K562 (cell line): ENCODE data around the gene CDC20. TPM values are rescaled to one million over a fixed set of nuclear protein-coding genes. Genes with fewer than 3 reads are reported as not detected.
A peak's percentile ranks its signal among the peaks of the same experiment; 100 is the strongest.

Source experiments
- BHLHE40 ChIP-seq: IDR thresholded peaks from 2 replicates; pipeline ENCODE4 v1.6.1; 2011; ENCODE audit warnings: low read length, improper control_type of control experiment
- SMAD4 ChIP-seq: fragments of 250-450 bp; sonication (Bioruptor Pico); conservative IDR thresholded peaks from 2 replicates; pipeline ENCODE4 v1.8.0; 2021; ENCODE audit warnings: inconsistent platforms, mild to moderate bottlenecking, moderate library complexity
- SMARCA5 ChIP-seq: fragments of 450-650 bp; IDR thresholded peaks from 2 replicates; pipeline ENCODE4 v1.6.1; 2016
- SMARCC2 ChIP-seq: fragments of 450-650 bp; IDR thresholded peaks from 2 replicates; pipeline ENCODE4 v1.6.1; 2017; ENCODE audit warnings: antibody characterized with exemption, moderate library complexity, mild to moderate bottlenecking, low read depth
- ZBTB7A ChIP-seq: IDR thresholded peaks from 2 replicates; pipeline ENCODE4 v1.6.1; 2011; ENCODE audit warnings: low read depth, mild to moderate bottlenecking, low read length, moderate library complexity, borderline replicate concordance; ENCODE audit not compliant: control insufficient read depth
- ZNF699 ChIP-seq: fragments of 250-450 bp; sonication (Bioruptor Pico); IDR thresholded peaks from 2 replicates; pipeline ENCODE4 v1.8.0; 2021; ENCODE audit warnings: mild to moderate bottlenecking, moderate library complexity; ENCODE audit not compliant: insufficient replicate concordance
- ZNF77 ChIP-seq: fragments of 250-450 bp; sonication (Bioruptor Pico); IDR thresholded peaks from 2 replicates; pipeline ENCODE4 v1.5.0; 2020
- polyA plus RNA-seq, 8 experiments: library from polyadenylated mRNA; depleted of rRNA in 4 of 8; stranded (reverse) in 5 of 8; unstranded in 3 of 8; fragments of >200 nt; fragmentation: Nextera tagmentation in 2 of 8; fragmentation: Illumina TruSeq in 1 of 8; extraction: Ambion mirVana in 2 of 8; extraction: Trizol in 1 of 8; gene quantifications; 2 replicates each; pipeline versions ENCODE4 v1.2.1 to v1.2.3, GENCODE V29; 2011 to 2014; ENCODE audit warnings: inconsistent platforms in 1 of 8, missing spikeins in 1 of 8
- total RNA-seq, 7 experiments: library from RNA; depleted of rRNA in 6 of 7; stranded (reverse); fragments of >200 nt in 6 of 7; fragmentation: Illumina TruSeq in 2 of 7; extraction: Trizol in 2 of 7; gene quantifications; 2 replicates each; pipeline versions ENCODE4 v1.2.1 to v1.2.3, GENCODE V29; 2011 to 2021; ENCODE audit warnings: low replicate concordance in 1 of 7
- TF ChIP-seq, protein P1 (sequence below): sonication (generic); formaldehyde crosslinking; IDR thresholded peaks from 2 replicates; pipeline ENCODE4 v1.8.1; 2022; ENCODE audit warnings: missing genetic modification reagents
- TF ChIP-seq, protein P2 (sequence below): fragments of 450-650 bp; IDR thresholded peaks from 2 replicates; pipeline ENCODE4 v1.6.1; 2016; ENCODE audit warnings: missing biosample characterization, missing genetic modification characterization
- TF ChIP-seq, protein P3 (sequence below): fragments of 200-600 bp; sonication (generic); IDR thresholded peaks from one replicate; pipeline ENCODE4 v1.6.1; 2012; ENCODE audit warnings: mild to moderate bottlenecking, low read depth, low read length, inconsistent platforms

CDC20 gene
- total and polyA plus RNA-seq, 9 of the 15 experiments (the other 6 are each of a cell fraction or from before 2014, with no cell fraction given): 45.2 to 224 (median 121) TPM

DNA sequence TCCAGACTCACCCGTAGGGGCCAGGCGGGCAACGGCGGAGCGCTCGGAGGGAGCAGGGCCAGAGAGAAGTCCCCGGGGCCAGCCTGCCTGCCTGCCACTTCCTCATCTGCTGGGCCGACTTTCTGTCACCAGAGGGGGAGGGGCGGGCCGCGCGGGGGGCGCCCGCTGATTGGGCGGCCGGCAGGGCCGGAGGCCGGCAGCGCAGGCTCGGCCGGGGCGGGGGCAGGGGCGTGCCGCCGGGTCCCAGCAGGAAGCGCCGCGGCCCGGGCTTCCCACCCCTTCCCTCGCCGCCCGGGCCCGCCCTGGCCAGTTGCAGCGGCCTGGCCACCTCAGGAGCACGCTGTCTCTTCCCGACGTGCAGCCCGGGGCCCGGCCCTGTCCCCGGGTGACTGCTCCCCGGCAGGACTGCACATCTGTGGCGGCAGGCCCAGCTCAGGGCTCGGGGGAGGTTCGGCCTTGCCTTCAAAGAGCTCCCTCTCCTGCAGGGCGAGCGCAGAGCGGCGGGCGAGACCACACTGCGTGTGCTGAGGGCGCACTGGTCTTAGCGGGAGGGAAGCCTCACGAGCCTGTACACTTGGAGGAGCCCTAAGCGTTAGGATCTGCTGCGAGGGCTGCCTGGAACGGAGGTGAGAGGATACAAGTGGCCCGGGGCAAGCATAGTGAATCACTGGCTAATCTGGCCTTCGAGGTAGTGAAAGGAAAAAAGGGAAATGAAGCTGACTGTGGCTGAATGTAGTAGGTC lies 9.3 kb downstream of the CDC20 start, which contains the start of gene ELOVL1 (continued):
- TF ChIP-seq, protein P1, sequence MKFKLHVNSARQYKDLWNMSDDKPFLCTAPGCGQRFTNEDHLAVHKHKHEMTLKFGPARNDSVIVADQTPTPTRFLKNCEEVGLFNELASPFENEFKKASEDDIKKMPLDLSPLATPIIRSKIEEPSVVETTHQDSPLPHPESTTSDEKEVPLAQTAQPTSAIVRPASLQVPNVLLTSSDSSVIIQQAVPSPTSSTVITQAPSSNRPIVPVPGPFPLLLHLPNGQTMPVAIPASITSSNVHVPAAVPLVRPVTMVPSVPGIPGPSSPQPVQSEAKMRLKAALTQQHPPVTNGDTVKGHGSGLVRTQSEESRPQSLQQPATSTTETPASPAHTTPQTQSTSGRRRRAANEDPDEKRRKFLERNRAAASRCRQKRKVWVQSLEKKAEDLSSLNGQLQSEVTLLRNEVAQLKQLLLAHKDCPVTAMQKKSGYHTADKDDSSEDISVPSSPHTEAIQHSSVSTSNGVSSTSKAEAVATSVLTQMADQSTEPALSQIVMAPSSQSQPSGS (CRISPR knock-in tag): no peak
- TF ChIP-seq, protein P2, sequence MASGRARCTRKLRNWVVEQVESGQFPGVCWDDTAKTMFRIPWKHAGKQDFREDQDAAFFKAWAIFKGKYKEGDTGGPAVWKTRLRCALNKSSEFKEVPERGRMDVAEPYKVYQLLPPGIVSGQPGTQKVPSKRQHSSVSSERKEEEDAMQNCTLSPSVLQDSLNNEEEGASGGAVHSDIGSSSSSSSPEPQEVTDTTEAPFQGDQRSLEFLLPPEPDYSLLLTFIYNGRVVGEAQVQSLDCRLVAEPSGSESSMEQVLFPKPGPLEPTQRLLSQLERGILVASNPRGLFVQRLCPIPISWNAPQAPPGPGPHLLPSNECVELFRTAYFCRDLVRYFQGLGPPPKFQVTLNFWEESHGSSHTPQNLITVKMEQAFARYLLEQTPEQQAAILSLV (tag): no peak
- TF ChIP-seq, protein P3, sequence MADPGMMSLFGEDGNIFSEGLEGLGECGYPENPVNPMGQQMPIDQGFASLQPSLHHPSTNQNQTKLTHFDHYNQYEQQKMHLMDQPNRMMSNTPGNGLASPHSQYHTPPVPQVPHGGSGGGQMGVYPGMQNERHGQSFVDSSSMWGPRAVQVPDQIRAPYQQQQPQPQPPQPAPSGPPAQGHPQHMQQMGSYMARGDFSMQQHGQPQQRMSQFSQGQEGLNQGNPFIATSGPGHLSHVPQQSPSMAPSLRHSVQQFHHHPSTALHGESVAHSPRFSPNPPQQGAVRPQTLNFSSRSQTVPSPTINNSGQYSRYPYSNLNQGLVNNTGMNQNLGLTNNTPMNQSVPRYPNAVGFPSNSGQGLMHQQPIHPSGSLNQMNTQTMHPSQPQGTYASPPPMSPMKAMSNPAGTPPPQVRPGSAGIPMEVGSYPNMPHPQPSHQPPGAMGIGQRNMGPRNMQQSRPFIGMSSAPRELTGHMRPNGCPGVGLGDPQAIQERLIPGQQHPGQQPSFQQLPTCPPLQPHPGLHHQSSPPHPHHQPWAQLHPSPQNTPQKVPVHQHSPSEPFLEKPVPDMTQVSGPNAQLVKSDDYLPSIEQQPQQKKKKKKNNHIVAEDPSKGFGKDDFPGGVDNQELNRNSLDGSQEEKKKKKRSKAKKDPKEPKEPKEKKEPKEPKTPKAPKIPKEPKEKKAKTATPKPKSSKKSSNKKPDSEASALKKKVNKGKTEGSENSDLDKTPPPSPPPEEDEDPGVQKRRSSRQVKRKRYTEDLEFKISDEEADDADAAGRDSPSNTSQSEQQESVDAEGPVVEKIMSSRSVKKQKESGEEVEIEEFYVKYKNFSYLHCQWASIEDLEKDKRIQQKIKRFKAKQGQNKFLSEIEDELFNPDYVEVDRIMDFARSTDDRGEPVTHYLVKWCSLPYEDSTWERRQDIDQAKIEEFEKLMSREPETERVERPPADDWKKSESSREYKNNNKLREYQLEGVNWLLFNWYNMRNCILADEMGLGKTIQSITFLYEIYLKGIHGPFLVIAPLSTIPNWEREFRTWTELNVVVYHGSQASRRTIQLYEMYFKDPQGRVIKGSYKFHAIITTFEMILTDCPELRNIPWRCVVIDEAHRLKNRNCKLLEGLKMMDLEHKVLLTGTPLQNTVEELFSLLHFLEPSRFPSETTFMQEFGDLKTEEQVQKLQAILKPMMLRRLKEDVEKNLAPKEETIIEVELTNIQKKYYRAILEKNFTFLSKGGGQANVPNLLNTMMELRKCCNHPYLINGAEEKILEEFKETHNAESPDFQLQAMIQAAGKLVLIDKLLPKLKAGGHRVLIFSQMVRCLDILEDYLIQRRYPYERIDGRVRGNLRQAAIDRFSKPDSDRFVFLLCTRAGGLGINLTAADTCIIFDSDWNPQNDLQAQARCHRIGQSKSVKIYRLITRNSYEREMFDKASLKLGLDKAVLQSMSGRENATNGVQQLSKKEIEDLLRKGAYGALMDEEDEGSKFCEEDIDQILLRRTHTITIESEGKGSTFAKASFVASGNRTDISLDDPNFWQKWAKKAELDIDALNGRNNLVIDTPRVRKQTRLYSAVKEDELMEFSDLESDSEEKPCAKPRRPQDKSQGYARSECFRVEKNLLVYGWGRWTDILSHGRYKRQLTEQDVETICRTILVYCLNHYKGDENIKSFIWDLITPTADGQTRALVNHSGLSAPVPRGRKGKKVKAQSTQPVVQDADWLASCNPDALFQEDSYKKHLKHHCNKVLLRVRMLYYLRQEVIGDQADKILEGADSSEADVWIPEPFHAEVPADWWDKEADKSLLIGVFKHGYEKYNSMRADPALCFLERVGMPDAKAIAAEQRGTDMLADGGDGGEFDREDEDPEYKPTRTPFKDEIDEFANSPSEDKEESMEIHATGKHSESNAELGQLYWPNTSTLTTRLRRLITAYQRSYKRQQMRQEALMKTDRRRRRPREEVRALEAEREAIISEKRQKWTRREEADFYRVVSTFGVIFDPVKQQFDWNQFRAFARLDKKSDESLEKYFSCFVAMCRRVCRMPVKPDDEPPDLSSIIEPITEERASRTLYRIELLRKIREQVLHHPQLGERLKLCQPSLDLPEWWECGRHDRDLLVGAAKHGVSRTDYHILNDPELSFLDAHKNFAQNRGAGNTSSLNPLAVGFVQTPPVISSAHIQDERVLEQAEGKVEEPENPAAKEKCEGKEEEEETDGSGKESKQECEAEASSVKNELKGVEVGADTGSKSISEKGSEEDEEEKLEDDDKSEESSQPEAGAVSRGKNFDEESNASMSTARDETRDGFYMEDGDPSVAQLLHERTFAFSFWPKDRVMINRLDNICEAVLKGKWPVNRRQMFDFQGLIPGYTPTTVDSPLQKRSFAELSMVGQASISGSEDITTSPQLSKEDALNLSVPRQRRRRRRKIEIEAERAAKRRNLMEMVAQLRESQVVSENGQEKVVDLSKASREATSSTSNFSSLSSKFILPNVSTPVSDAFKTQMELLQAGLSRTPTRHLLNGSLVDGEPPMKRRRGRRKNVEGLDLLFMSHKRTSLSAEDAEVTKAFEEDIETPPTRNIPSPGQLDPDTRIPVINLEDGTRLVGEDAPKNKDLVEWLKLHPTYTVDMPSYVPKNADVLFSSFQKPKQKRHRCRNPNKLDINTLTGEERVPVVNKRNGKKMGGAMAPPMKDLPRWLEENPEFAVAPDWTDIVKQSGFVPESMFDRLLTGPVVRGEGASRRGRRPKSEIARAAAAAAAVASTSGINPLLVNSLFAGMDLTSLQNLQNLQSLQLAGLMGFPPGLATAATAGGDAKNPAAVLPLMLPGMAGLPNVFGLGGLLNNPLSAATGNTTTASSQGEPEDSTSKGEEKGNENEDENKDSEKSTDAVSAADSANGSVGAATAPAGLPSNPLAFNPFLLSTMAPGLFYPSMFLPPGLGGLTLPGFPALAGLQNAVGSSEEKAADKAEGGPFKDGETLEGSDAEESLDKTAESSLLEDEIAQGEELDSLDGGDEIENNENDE: no peak
- TF ChIP-seq SMARCC2 (no peak), ZNF77 (CRISPR knock-in tag) (no peak), BHLHE40 (peak; percentile 67), ZNF699 (no peak), SMAD4 (CRISPR knock-in tag) (peak; percentile 90), SMARCA5 (peak; percentile 58; the same call in 1 of the 2 replicates), ZBTB7A (peak; percentile 66; the same call in 1 of the 2 replicates)
